Fibroblast of pulmonary artery (primary cell): Measurements from ENCODE around the gene WDR64.
A peak's percentile ranks its signal among the peaks of the same experiment; 100 is the strongest.

Experiments
- DNase-seq: peaks from one replicate; pipeline ENCODE4 v3.0.0-alpha.2; 2010; ENCODE audit warnings: low read depth
- H3K4me3 ChIP-seq: replicated peaks from 2 replicates; pipeline ENCODE4 v1.5.1; 2011; ENCODE audit warnings: low read depth, mild to moderate bottlenecking, control low read depth, low read length, moderate library complexity
- TF ChIP-seq, protein P1 (sequence below): IDR thresholded peaks from 2 replicates; pipeline ENCODE4 v1.5.1; 2011; ENCODE audit warnings: mild to moderate bottlenecking, control low read depth, low read length, inconsistent platforms; ENCODE audit errors: missing control alignments

Gene WDR64

DNA sequence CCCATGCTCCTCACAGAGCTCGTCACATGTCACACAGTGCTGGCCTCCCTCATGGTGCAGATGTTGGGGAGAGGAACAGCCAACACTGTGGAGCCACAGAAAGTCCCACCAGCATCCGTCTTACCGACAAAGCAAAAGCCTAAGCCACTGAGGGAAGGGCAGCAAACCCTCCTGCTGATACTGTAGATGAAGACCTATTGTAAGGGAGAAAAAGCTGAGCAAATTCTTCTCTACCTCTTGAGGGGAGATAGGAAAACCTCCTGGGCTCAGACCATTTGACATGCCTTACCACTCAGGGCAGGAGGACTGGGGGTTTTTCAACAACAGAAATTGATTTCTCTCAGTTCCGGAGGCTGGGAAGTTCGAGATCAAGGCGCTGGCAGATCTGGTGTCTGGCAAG, 95.9 kb downstream of the WDR64 start:
- TF ChIP-seq, protein P1, sequence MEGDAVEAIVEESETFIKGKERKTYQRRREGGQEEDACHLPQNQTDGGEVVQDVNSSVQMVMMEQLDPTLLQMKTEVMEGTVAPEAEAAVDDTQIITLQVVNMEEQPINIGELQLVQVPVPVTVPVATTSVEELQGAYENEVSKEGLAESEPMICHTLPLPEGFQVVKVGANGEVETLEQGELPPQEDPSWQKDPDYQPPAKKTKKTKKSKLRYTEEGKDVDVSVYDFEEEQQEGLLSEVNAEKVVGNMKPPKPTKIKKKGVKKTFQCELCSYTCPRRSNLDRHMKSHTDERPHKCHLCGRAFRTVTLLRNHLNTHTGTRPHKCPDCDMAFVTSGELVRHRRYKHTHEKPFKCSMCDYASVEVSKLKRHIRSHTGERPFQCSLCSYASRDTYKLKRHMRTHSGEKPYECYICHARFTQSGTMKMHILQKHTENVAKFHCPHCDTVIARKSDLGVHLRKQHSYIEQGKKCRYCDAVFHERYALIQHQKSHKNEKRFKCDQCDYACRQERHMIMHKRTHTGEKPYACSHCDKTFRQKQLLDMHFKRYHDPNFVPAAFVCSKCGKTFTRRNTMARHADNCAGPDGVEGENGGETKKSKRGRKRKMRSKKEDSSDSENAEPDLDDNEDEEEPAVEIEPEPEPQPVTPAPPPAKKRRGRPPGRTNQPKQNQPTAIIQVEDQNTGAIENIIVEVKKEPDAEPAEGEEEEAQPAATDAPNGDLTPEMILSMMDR, result no peak
- DNase-seq, result no peak

DNA sequence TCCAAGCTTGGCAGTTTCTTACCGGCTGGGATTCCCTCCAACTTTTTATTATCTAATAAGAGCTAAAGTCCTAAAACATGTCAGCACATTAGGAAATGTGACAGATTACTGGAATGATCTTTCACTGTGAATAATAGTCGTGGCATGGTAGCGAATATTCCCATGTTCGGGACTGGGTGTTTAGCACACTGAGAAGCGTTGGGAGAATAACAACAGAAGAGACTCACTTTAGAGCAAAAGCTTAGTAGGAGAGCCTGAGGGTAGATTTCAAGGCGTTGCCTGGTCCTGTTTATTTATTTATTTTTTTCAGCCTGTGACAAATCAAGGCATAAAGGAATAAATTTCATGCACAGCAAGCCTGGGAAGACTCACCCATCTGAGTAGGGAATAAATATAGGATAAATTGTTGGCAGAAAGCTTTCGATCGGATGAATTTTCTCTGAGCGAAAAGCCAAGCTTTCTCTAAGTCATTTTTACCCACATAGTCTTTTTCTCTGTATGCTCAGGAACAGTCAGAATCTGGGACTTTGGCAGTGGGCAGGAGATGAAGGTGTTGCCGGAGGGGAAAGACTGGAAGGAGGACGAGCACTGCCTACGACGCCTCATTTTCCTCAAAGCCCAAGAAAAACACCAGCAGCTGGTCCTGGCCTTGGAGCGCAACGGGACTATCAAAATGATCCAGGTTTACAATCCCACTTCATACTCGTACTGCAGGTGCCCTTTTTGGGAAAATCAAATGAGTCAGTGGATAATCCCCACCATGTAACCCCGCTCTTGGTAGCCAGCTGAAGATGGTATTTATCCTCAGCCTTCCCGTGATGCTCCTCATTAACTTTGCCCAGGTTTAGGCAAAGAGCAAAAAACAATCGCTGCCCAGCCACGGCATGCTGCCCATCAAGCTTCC, 97.2 kb downstream of the WDR64 start:
- peak; percentile 34 for DNase-seq
- TF ChIP-seq, protein P1, result no peak
- peak overlapping the region; percentile 48 for H3K4me3 ChIP-seq

More for the DNA sequence above, 95.9 kb downstream of the WDR64 start:
- H3K4me3 ChIP-seq, result no peak overlapping the region

GRCh38 chr1:241749945-241750695, 98.0 kb downstream of the WDR64 start:
- no peak for DNase-seq
- H3K4me3 ChIP-seq, result no peak overlapping the region
- TF ChIP-seq, protein P1, result no peak

DNA sequence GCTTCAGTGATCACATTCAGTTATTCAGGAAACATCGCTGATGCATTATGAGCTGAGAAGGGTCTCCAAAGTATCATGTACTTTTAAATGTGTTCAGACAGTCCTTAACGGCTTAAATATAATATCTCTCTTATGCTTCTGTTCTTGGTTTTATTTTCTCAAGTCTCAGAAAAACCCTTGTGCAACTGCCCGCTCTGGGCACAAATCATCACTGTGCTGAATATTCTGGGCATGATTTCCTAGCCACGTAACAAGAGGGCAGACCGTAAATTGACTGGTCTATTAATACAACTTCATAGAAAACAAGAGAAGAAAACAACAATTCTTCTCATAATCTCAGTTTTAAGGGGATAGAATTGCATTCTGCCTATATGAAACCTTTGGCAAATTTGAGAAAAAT, 99.4 kb downstream of the WDR64 start:
- H3K4me3 ChIP-seq, result no peak overlapping the region
- DNase-seq, result no peak
- TF ChIP-seq, protein P1, result no peak

DNA sequence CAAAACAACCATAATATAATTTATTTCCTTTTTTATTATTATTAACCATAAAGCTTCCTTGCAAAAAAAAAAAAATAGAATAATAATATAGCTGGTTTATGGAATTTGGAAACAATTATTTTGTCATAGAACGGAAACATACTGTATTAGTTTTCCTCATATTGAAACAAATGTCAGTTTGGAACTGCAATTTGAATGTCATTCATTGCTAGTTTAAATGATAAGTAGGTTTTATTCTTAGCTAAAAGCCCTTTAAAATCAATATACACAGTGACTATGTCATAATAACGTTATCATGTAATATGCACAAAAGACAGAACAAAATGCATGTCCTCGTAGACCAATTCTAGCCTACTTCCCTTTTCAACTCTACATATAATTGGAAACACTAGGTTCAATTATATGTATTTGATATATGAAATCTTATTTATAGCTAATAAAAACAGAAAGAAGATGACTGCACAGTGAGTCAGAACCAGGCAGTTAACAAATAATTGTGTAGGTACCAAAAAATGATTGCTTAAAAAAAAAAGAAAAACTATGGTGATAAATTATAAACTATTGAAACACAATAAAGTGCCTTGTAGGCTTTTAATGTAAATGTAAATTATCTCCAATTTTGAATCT, 110.7 kb downstream of the WDR64 start:
- no peak overlapping the region for H3K4me3 ChIP-seq
- no peak for DNase-seq
- TF ChIP-seq, protein P1, result no peak

- TF ChIP-seq, protein P1, result no peak
- no peak for DNase-seq
- no peak overlapping the region for H3K4me3 ChIP-seq
Observed at GRCh38 chr1:241765390-241765789, 113.3 kb downstream of the WDR64 start.
